HFFc6 (cell line): ENCODE measurements around the gene GP1BA. TPM values are rescaled to one million over a fixed set of nuclear protein-coding genes. Genes with fewer than 3 reads are reported as not detected.
A peak's percentile ranks its signal among the peaks of the same experiment; 100 is the strongest.

Experiments
- DNase-seq: peaks from one replicate; pipeline ENCODE4 v3.0.0-alpha.2; 2018
- H3K27ac Mint-ChIP-seq: 2 replicates; pipeline ENCODE4 v1.8.0; 2020; ENCODE audit warnings: mild to moderate bottlenecking, mixed read lengths
- H3K27me3 Mint-ChIP-seq: 2 replicates; pipeline ENCODE4 v1.8.0; 2021; ENCODE audit warnings: mild to moderate bottlenecking, moderate library complexity, mixed read lengths; ENCODE audit not compliant: insufficient read depth
- H3K36me3 Mint-ChIP-seq: 2 replicates; pipeline ENCODE4 v1.8.0; 2021; ENCODE audit warnings: low read depth, mixed read lengths
- H3K4me1 Mint-ChIP-seq: 2 replicates; pipeline ENCODE4 v1.8.0; 2020; ENCODE audit warnings: low read depth, mixed read lengths
- H3K4me3 Mint-ChIP-seq: 2 replicates; pipeline ENCODE4 v1.8.0; 2020; ENCODE audit warnings: mild to moderate bottlenecking, moderate library complexity, mixed read lengths
- H3K9me3 Mint-ChIP-seq: 2 replicates; pipeline ENCODE4 v1.8.0; 2020; ENCODE audit warnings: mild to moderate bottlenecking, mixed read lengths
- CTCF ChIP-seq: fragments of 200-600 bp; sonication (generic); IDR thresholded peaks from 2 replicates; pipeline ENCODE4 v1.5.0; 2021; ENCODE audit warnings: antibody characterized with exemption, mild to moderate bottlenecking
- total RNA-seq, 6 experiments: library from RNA; stranded (reverse); fragmentation: NEBNext Ultra II Directional; extraction: Animal tissue kit (Norgen Biotek cat#: 25700); gene quantifications; 2 replicates in 1 of 6; 3 replicates in 5 of 6; pipeline ENCODE4 v1.2.3, GENCODE V29; 2021

Gene GP1BA
- total RNA-seq, 6 experiments from 2014 or later: not detected

- no peaks in the 10 kb centered on the region for H3K9me3 Mint-ChIP-seq
- peaks cover 10% of the 10 kb centered on the region for H3K27me3 Mint-ChIP-seq
- H3K27ac Mint-ChIP-seq: peak within 1 kb of the TSS; percentile 90
- peak within 1 kb of the TSS; percentile 80 for H3K4me3 Mint-ChIP-seq
- H3K4me1 Mint-ChIP-seq: peaks cover 51% of the 10 kb centered on the region
- TF ChIP-seq CTCF: no peak
- DNase-seq: no peak
- H3K36me3 Mint-ChIP-seq: peaks cover 20% of the 10 kb centered on the region
These were observed 18.7 kb downstream of the GP1BA start, which contains the start of gene ENO3 for GRCh38 chr17:4950746-4951204. ENO3 (plus strand) TSS chr17:4951119; CDS start chr17:4951830, 711 bp downstream.

- Mint-ChIP-seq H3K4me3 (peak overlapping the region; percentile 80; the same call in 1 of the 2 replicates), H3K27ac (peak overlapping the region; percentile 90), H3K27me3 (peaks cover 7% of the 10 kb centered on the region), H3K9me3 (no peaks in the 10 kb centered on the region), H3K36me3 (peaks cover 20% of the 10 kb centered on the region), H3K4me1 (peaks cover 44% of the 10 kb centered on the region)
- no peak for DNase-seq
- no peak for TF ChIP-seq CTCF
These were observed 19.4 kb downstream of the GP1BA start for GRCh38 chr17:4951486-4951885.

GRCh38 chr17:4953451-4953961 is 21.4 kb downstream of the GP1BA start:
- no peak for TF ChIP-seq CTCF
- Mint-ChIP-seq H3K27me3 (peaks cover 5% of the 10 kb centered on the region), H3K9me3 (no peaks in the 10 kb centered on the region), H3K36me3 (peaks cover 12% of the 10 kb centered on the region; the same call in 1 of the 2 replicates), H3K4me1 (peaks cover 40% of the 10 kb centered on the region), H3K4me3 (peak overlapping the region; percentile 3), H3K27ac (peak overlapping the region; percentile 86)
- peak; percentile 76 for DNase-seq

- TF ChIP-seq CTCF: no peak
- H3K4me3 Mint-ChIP-seq: no peak overlapping the region
- peaks cover 37% of the 10 kb centered on the region for H3K4me1 Mint-ChIP-seq
- H3K9me3 Mint-ChIP-seq: no peaks in the 10 kb centered on the region
- peaks cover 5% of the 10 kb centered on the region for H3K27me3 Mint-ChIP-seq
- DNase-seq: no peak
- peaks cover 23% of the 10 kb centered on the region; the same call in 1 of the 2 replicates for H3K36me3 Mint-ChIP-seq
- H3K27ac Mint-ChIP-seq: no peak overlapping the region
These were observed 23.0 kb downstream of the GP1BA start for GRCh38 chr17:4955091-4955490.

DNA sequence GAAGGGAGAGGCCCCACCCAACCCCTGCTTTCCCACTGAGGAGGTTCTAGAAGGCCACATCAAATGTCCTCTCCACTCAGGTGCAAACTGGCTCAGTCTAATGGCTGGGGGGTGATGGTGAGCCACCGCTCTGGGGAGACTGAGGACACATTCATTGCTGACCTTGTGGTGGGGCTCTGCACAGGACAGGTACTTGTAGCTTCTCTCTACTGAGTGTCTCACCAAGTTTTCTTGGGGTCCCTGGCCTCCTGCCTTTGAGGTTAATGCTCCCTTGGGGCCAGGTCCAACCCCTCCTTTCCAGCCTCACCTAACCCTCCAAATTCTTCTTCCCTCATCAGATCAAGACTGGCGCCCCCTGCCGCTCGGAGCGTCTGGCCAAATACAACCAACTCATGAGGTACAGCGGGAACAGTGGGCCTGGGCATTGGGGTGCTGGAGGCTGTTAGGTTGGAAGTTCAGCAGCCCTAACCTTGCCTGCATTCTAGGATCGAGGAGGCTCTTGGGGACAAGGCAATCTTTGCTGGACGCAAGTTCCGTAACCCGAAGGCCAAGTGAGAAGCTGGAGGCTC is 24.5 kb downstream of the GP1BA start:
- DNase-seq: no peak
- peaks cover 31% of the 10 kb centered on the region for H3K36me3 Mint-ChIP-seq
- H3K4me3 Mint-ChIP-seq: no peak overlapping the region
- peak; percentile 52; the same call in 1 of the 2 replicates for TF ChIP-seq CTCF
- no peak overlapping the region for H3K27ac Mint-ChIP-seq
- H3K27me3 Mint-ChIP-seq: peaks cover 6% of the 10 kb centered on the region
- no peaks in the 10 kb centered on the region for H3K9me3 Mint-ChIP-seq
- peaks cover 22% of the 10 kb centered on the region for H3K4me1 Mint-ChIP-seq
